Memory B cell (primary cell): ENCODE measurements around the gene MOV10L1.
A peak's percentile ranks its signal among the peaks of the same experiment; 100 is the strongest.
"Not testable (repeated sequence)": the region's sequence is repeated elsewhere in the genome, so short reads cannot be mapped to it uniquely, and the experiment has no call there.

Experiments
- ATAC-seq: fragments of 150-1000 bp; cut with Tn5 transposase; 2 replicates; pipeline ENCODE4 v1.10.0; 2021; ENCODE audit warnings: low read depth, mild to moderate bottlenecking, moderate library complexity
- DNase-seq, 2 donors: peaks; one replicate each; pipeline ENCODE4 v3.0.0; 2022; ENCODE audit warnings: low spot score in 2 of 2
- H3K27ac Mint-ChIP-seq: one replicate; pipeline ENCODE4 v1.8.0; 2022; ENCODE audit warnings: mild to moderate bottlenecking, moderate library complexity, mixed read lengths
- H3K27me3 Mint-ChIP-seq: one replicate; pipeline ENCODE4 v1.8.0; 2022; ENCODE audit warnings: mixed read lengths
- H3K36me3 Mint-ChIP-seq: one replicate; pipeline ENCODE4 v1.8.0; 2022; ENCODE audit warnings: mild to moderate bottlenecking, mixed read lengths
- H3K4me1 Mint-ChIP-seq: one replicate; pipeline ENCODE4 v1.8.0; 2022; ENCODE audit warnings: mixed read lengths
- H3K4me3 Mint-ChIP-seq: one replicate; pipeline ENCODE4 v1.8.0; 2022; ENCODE audit warnings: mild to moderate bottlenecking, moderate library complexity, mixed read lengths
- H3K9me3 Mint-ChIP-seq: one replicate; pipeline ENCODE4 v1.8.0; 2022; ENCODE audit warnings: mixed read lengths

Gene MOV10L1

GRCh38 chr22:50150161-50151129 lies 60.6 kb downstream of the MOV10L1 start:
- H3K4me1 Mint-ChIP-seq: peaks cover 3% of the 10 kb centered on the region
- no peaks in the 10 kb centered on the region for H3K9me3 Mint-ChIP-seq
- H3K36me3 Mint-ChIP-seq: no peaks in the 10 kb centered on the region
- DNase-seq (no peak), ATAC-seq (no peak)
- no peak overlapping the region for H3K4me3 Mint-ChIP-seq
- peak overlapping the region; percentile 24 for H3K27ac Mint-ChIP-seq
- H3K27me3 Mint-ChIP-seq: peaks cover 8% of the 10 kb centered on the region

GRCh38 chr22:50151571-50152537 lies 62.0 kb downstream of the MOV10L1 start:
- DNase-seq (no peak), ATAC-seq (no peak)
- H3K27ac Mint-ChIP-seq: no peak overlapping the region
- H3K4me1 Mint-ChIP-seq: peaks cover 3% of the 10 kb centered on the region
- H3K4me3 Mint-ChIP-seq: no peak overlapping the region
- H3K9me3 Mint-ChIP-seq: no peaks in the 10 kb centered on the region
- no peaks in the 10 kb centered on the region for H3K36me3 Mint-ChIP-seq
- peaks cover 5% of the 10 kb centered on the region for H3K27me3 Mint-ChIP-seq

GRCh38 chr22:50153056-50153755 lies 63.4 kb downstream of the MOV10L1 start:
- H3K36me3 Mint-ChIP-seq: no peaks in the 10 kb centered on the region
- H3K27ac Mint-ChIP-seq: no peak overlapping the region
- peaks cover 3% of the 10 kb centered on the region for H3K4me1 Mint-ChIP-seq
- no peaks in the 10 kb centered on the region for H3K9me3 Mint-ChIP-seq
- H3K4me3 Mint-ChIP-seq: no peak overlapping the region
- H3K27me3 Mint-ChIP-seq: peaks cover 5% of the 10 kb centered on the region
- ATAC-seq (no peak), DNase-seq (no peak)

GRCh38 chr22:50153756-50154140 lies 63.9 kb downstream of the MOV10L1 start:
- no peak overlapping the region for H3K4me3 Mint-ChIP-seq
- no peak for ATAC-seq
- DNase-seq: no peak
- no peak overlapping the region for H3K27ac Mint-ChIP-seq
- peaks cover 3% of the 10 kb centered on the region for H3K4me1 Mint-ChIP-seq
- no peaks in the 10 kb centered on the region for H3K9me3 Mint-ChIP-seq
- H3K27me3 Mint-ChIP-seq: peaks cover 5% of the 10 kb centered on the region
- no peaks in the 10 kb centered on the region for H3K36me3 Mint-ChIP-seq

- no peaks in the 10 kb centered on the region for H3K4me1 Mint-ChIP-seq
- peaks cover 11% of the 10 kb centered on the region for H3K27me3 Mint-ChIP-seq
- no peak overlapping the region for H3K27ac Mint-ChIP-seq
- H3K36me3 Mint-ChIP-seq: no peaks in the 10 kb centered on the region
- no peak overlapping the region for H3K4me3 Mint-ChIP-seq
- no peaks in the 10 kb centered on the region for H3K9me3 Mint-ChIP-seq
- DNase-seq (no peak), ATAC-seq (no peak)
Observed at GRCh38 chr22:50157709-50158375, 68.0 kb downstream of the MOV10L1 start.

GRCh38 chr22:50160947-50161346 lies 71.1 kb downstream of the MOV10L1 start:
- Mint-ChIP-seq H3K27ac (no peak overlapping the region), H3K36me3 (no peaks in the 10 kb centered on the region)

GRCh38 chr22:50161508-50162390 lies 71.9 kb downstream of the MOV10L1 start:
- Mint-ChIP-seq H3K27me3 (peaks cover 16% of the 10 kb centered on the region), H3K9me3 (no peaks in the 10 kb centered on the region), H3K36me3 (no peaks in the 10 kb centered on the region), H3K4me1 (no peaks in the 10 kb centered on the region), H3K4me3 (no peak overlapping the region), H3K27ac (no peak overlapping the region)
- DNase-seq (peak in 1 of 2 donors; percentile 9), ATAC-seq (no peak)

More at GRCh38 chr22:50160947-50161346, 71.1 kb downstream of the MOV10L1 start:
- no peak for DNase-seq
- Mint-ChIP-seq H3K27me3 (peaks cover 16% of the 10 kb centered on the region), H3K9me3 (no peaks in the 10 kb centered on the region), H3K4me3 (no peak overlapping the region), H3K4me1 (no peaks in the 10 kb centered on the region)
- ATAC-seq: no peak

GRCh38 chr22:50162391-50162956 lies 72.7 kb downstream of the MOV10L1 start:
- H3K27me3 Mint-ChIP-seq: peaks cover 17% of the 10 kb centered on the region
- H3K4me1 Mint-ChIP-seq: no peaks in the 10 kb centered on the region
- DNase-seq (no peak), ATAC-seq (no peak)
- no peaks in the 10 kb centered on the region for H3K36me3 Mint-ChIP-seq
- no peaks in the 10 kb centered on the region for H3K9me3 Mint-ChIP-seq
- no peak overlapping the region for H3K27ac Mint-ChIP-seq
- H3K4me3 Mint-ChIP-seq: no peak overlapping the region

GRCh38 chr22:50165436-50166123 lies 75.8 kb downstream of the MOV10L1 start:
- Mint-ChIP-seq H3K4me3 (no peak overlapping the region), H3K9me3 (no peaks in the 10 kb centered on the region), H3K4me1 (peaks cover 8% of the 10 kb centered on the region), H3K27me3 (peaks cover 32% of the 10 kb centered on the region), H3K36me3 (no peaks in the 10 kb centered on the region), H3K27ac (no peak overlapping the region)
- no peak for DNase-seq
- ATAC-seq: no peak

GRCh38 chr22:50167689-50168489 lies 78.1 kb downstream of the MOV10L1 start:
- Mint-ChIP-seq H3K9me3 (no peaks in the 10 kb centered on the region), H3K36me3 (no peaks in the 10 kb centered on the region), H3K4me1 (peaks cover 11% of the 10 kb centered on the region), H3K27ac (no peak overlapping the region), H3K4me3 (no peak overlapping the region), H3K27me3 (peaks cover 27% of the 10 kb centered on the region)
- ATAC-seq: no peak
- no peak for DNase-seq

GRCh38 chr22:50168490-50169180 lies 78.8 kb downstream of the MOV10L1 start:
- H3K4me3 Mint-ChIP-seq: peak overlapping the region; percentile 82
- DNase-seq, H3K36me3 Mint-ChIP-seq, H3K9me3 Mint-ChIP-seq, ATAC-seq: not testable (repeated sequence)
- H3K27ac Mint-ChIP-seq: peak overlapping the region; percentile 82
- H3K27me3 Mint-ChIP-seq: peaks cover 26% of the 10 kb centered on the region
- peaks cover 11% of the 10 kb centered on the region for H3K4me1 Mint-ChIP-seq
